K562 (cell line): ENCODE data around the gene CDCA3. TPM values are rescaled to one million over a fixed set of nuclear protein-coding genes. Genes with fewer than 3 reads are reported as not detected.
A peak's percentile ranks its signal among the peaks of the same experiment; 100 is the strongest.

Experiments used
- ASH1L ChIP-seq: fragments of 450-650 bp; IDR thresholded peaks from 2 replicates; pipeline ENCODE4 v1.6.1; 2018; ENCODE audit warnings: borderline replicate concordance, mild to moderate bottlenecking, low read depth; ENCODE audit not compliant: partially characterized antibody
- CEBPB ChIP-seq: fragments of 450-650 bp; IDR thresholded peaks from 2 replicates; pipeline ENCODE4 v1.6.1; 2016; ENCODE audit warnings: missing genetic modification characterization, missing compliant biosample characterization
- CSDE1 ChIP-seq, 2 experiments: fragments of 450-650 bp; IDR thresholded peaks; 2 replicates each; pipeline ENCODE4 v1.6.1; 2016; ENCODE audit warnings: mild to moderate bottlenecking in 1 of 2
- E2F3 ChIP-seq: fragments of 250-450 bp; sonication (Bioruptor Pico); IDR thresholded peaks from 2 replicates; pipeline ENCODE4 v1.4.0; 2020; ENCODE audit warnings: mild to moderate bottlenecking
- HDAC1 ChIP-seq, 2 experiments: fragments of 450-650 bp; IDR thresholded peaks; 2 replicates each; pipeline ENCODE4 v1.6.1; 2016 to 2017; ENCODE audit warnings: inconsistent platforms in 1 of 2, mild to moderate bottlenecking in 1 of 2, moderate library complexity in 1 of 2
- MCM5 ChIP-seq: fragments of 450-650 bp; IDR thresholded peaks from 2 replicates; pipeline ENCODE4 v1.6.1; 2016; ENCODE audit warnings: low read depth
- POLR2AphosphoS5 ChIP-seq: IDR thresholded peaks from 2 replicates; pipeline ENCODE4 v1.6.1; 2011; ENCODE audit warnings: mild to moderate bottlenecking, low read depth, low read length, moderate library complexity; ENCODE audit not compliant: control insufficient read depth, insufficient read depth
- RBFOX2 ChIP-seq: fragments of 200-400 bp; formaldehyde crosslinking; IDR thresholded peaks from 2 replicates; pipeline ENCODE4 v1.6.1; 2017; ENCODE audit warnings: low read depth, mild to moderate bottlenecking, low read length, moderate library complexity
- SMC3 ChIP-seq: conservative IDR thresholded peaks from 2 replicates; pipeline ENCODE4 v1.6.1; 2011; ENCODE audit warnings: low read depth, low read length, improper control_type of control experiment; ENCODE audit not compliant: insufficient read depth
- TBP ChIP-seq: optimal IDR thresholded peaks from 2 replicates; pipeline ENCODE3; 2011; ENCODE audit warnings: low read depth, low read length, improper control_type of control experiment
- TGIF2 ChIP-seq: sonication (generic); formaldehyde crosslinking; IDR thresholded peaks from 2 replicates; pipeline ENCODE4 v1.8.1; 2022; ENCODE audit warnings: mild to moderate bottlenecking, missing genetic modification reagents, moderate library complexity
- ZC3H8 ChIP-seq: fragments of 450-650 bp; IDR thresholded peaks from 2 replicates; pipeline ENCODE4 v1.6.1; 2017
- ZFP1 ChIP-seq: fragments of 450-650 bp; formaldehyde crosslinking; IDR thresholded peaks from 2 replicates; pipeline ENCODE4 v1.4.0; 2020; ENCODE audit warnings: mild to moderate bottlenecking, mixed read lengths
- ZNF133 ChIP-seq: fragments of 250-450 bp; sonication (Bioruptor Pico); IDR thresholded peaks from 2 replicates; pipeline ENCODE4 v1.4.0; 2020; ENCODE audit warnings: mild to moderate bottlenecking
- ZNF282 ChIP-seq: sonication (generic); formaldehyde crosslinking; IDR thresholded peaks from 2 replicates; pipeline ENCODE4 v1.8.1; 2023; ENCODE audit warnings: missing genetic modification reagents
- ZNF583 ChIP-seq: fragments of 250-450 bp; sonication (Bioruptor Pico); IDR thresholded peaks from 2 replicates; pipeline ENCODE4 v1.4.0; 2020
- polyA plus RNA-seq, 8 experiments: library from polyadenylated mRNA; depleted of rRNA in 4 of 8; stranded (reverse) in 5 of 8; unstranded in 3 of 8; fragments of >200 nt; fragmentation: Nextera tagmentation in 2 of 8; fragmentation: Illumina TruSeq in 1 of 8; extraction: Ambion mirVana in 2 of 8; extraction: Trizol in 1 of 8; gene quantifications; 2 replicates each; pipeline versions ENCODE4 v1.2.1 to v1.2.3, GENCODE V29; 2011 to 2014; ENCODE audit warnings: inconsistent platforms in 1 of 8, missing spikeins in 1 of 8
- total RNA-seq, 7 experiments: library from RNA; depleted of rRNA in 6 of 7; stranded (reverse); fragments of >200 nt in 6 of 7; fragmentation: Illumina TruSeq in 2 of 7; extraction: Trizol in 2 of 7; gene quantifications; 2 replicates each; pipeline versions ENCODE4 v1.2.1 to v1.2.3, GENCODE V29; 2011 to 2021; ENCODE audit warnings: low replicate concordance in 1 of 7
- TF ChIP-seq, protein P1 (sequence below), 2 experiments: fragments of 450-650 bp in 1 of 2; sonication (generic) in 1 of 2; formaldehyde crosslinking in 1 of 2; IDR thresholded peaks; 2 replicates each; pipeline versions ENCODE4 v1.7.1 to v1.9.0; 2016 to 2022; ENCODE audit warnings: inconsistent platforms in 1 of 2, mild to moderate bottlenecking in 1 of 2, missing genetic modification reagents in 1 of 2
- TF ChIP-seq, protein P2 (sequence below): fragments of 200-400 bp; formaldehyde crosslinking; IDR thresholded peaks from 2 replicates; pipeline ENCODE4 v1.6.1; 2017; ENCODE audit warnings: mild to moderate bottlenecking, low read depth, low read length, moderate library complexity

The CDCA3 gene
- total and polyA plus RNA-seq, 9 of the 15 experiments (the other 6 are each of a cell fraction or from before 2014, with no cell fraction given), result 24.2 to 80.8 (median 55.1) TPM

- TF ChIP-seq, protein P1, sequence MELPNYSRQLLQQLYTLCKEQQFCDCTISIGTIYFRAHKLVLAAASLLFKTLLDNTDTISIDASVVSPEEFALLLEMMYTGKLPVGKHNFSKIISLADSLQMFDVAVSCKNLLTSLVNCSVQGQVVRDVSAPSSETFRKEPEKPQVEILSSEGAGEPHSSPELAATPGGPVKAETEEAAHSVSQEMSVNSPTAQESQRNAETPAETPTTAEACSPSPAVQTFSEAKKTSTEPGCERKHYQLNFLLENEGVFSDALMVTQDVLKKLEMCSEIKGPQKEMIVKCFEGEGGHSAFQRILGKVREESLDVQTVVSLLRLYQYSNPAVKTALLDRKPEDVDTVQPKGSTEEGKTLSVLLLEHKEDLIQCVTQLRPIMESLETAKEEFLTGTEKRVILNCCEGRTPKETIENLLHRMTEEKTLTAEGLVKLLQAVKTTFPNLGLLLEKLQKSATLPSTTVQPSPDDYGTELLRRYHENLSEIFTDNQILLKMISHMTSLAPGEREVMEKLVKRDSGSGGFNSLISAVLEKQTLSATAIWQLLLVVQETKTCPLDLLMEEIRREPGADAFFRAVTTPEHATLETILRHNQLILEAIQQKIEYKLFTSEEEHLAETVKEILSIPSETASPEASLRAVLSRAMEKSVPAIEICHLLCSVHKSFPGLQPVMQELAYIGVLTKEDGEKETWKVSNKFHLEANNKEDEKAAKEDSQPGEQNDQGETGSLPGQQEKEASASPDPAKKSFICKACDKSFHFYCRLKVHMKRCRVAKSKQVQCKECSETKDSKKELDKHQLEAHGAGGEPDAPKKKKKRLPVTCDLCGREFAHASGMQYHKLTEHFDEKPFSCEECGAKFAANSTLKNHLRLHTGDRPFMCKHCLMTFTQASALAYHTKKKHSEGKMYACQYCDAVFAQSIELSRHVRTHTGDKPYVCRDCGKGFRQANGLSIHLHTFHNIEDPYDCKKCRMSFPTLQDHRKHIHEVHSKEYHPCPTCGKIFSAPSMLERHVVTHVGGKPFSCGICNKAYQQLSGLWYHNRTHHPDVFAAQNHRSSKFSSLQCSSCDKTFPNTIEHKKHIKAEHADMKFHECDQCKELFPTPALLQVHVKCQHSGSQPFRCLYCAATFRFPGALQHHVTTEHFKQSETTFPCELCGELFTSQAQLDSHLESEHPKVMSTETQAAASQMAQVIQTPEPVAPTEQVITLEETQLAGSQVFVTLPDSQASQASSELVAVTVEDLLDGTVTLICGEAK (IDR thresholded peaks at IDR 0.05), result peak; percentile 55; the same call in 1 of the 2 replicates
- TF ChIP-seq, protein P1 (CRISPR knock-in tag; IDR thresholded peaks at IDR 0.05), result no peak
- TF ChIP-seq, protein P2, sequence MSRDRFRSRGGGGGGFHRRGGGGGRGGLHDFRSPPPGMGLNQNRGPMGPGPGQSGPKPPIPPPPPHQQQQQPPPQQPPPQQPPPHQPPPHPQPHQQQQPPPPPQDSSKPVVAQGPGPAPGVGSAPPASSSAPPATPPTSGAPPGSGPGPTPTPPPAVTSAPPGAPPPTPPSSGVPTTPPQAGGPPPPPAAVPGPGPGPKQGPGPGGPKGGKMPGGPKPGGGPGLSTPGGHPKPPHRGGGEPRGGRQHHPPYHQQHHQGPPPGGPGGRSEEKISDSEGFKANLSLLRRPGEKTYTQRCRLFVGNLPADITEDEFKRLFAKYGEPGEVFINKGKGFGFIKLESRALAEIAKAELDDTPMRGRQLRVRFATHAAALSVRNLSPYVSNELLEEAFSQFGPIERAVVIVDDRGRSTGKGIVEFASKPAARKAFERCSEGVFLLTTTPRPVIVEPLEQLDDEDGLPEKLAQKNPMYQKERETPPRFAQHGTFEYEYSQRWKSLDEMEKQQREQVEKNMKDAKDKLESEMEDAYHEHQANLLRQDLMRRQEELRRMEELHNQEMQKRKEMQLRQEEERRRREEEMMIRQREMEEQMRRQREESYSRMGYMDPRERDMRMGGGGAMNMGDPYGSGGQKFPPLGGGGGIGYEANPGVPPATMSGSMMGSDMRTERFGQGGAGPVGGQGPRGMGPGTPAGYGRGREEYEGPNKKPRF, result no peak
- no peak for TF ChIP-seq ZFP1
- no peak for TF ChIP-seq ZNF583
- TF ChIP-seq ASH1L, result no peak
- no peak for TF ChIP-seq ZC3H8
- TF ChIP-seq E2F3, result no peak
- TF ChIP-seq TGIF2 (CRISPR knock-in tag), result no peak
- TF ChIP-seq RBFOX2, result peak; percentile 78; the same call in 1 of the 2 replicates
- TF ChIP-seq POLR2AphosphoS5, result peak; percentile 21; the same call in 1 of the 2 replicates
- TF ChIP-seq SMC3, result no peak
- TF ChIP-seq MCM5, result no peak
- TF ChIP-seq ZNF133 (CRISPR knock-in tag), result no peak
- TF ChIP-seq ZNF282 (CRISPR knock-in tag), result no peak
- peak in 1 of 2 experiments; percentile 52; a peak in 1 of 4 replicates for TF ChIP-seq HDAC1 (IDR thresholded peaks at IDR 0.05)
- TF ChIP-seq CEBPB (tag), result no peak
- no peak for TF ChIP-seq CSDE1 (IDR thresholded peaks at IDR 0.05)
- no peak for TF ChIP-seq TBP
Observed at GRCh38 chr12:6828781-6829535, 22.1 kb downstream of the CDCA3 start (continued).
